ENCODE measurements around the gene VPREB3. TPM values are rescaled to one million over a fixed set of nuclear protein-coding genes. Genes with fewer than 3 reads are reported as not detected.

The VPREB3 gene
- total RNA-seq, 3 donors from 2014 or later (not counting 1 experiment from before 2014, with no cell fraction given) = not detected

GRCh38 chr22:23745791-23746190 lies 8.4 kb downstream of the VPREB3 start:
- Histone ChIP-seq H3K27ac (ENCODE audit: low read length) (no peak overlapping the region), H3K4me1 (ENCODE audit: control insufficient read depth, insufficient read depth, low read length) (peaks cover 10% of the 10 kb centered on the region), H3K4me3 (ENCODE audit: low read length) (no peak overlapping the region), H3K9me3 (ENCODE audit: control insufficient read depth, insufficient read depth, low read length) (no peaks in the 10 kb centered on the region), H3K36me3 (ENCODE audit: control insufficient read depth, insufficient read depth, low read length) (peaks cover 28% of the 10 kb centered on the region), H3K27me3 (ENCODE audit: control insufficient read depth, insufficient read depth, low read length) (no peaks in the 10 kb centered on the region)
- Mint-ChIP-seq H3K27me3 (ENCODE audit: low read depth in 2 of 2) (no peaks in the 10 kb centered on the region), H3K4me3 (no peak overlapping the region), H3K4me1 (peaks cover 26 to 33% of the 10 kb centered on the region in 2 donors), H3K9me3 (no peaks in the 10 kb centered on the region), H3K27ac (peak overlapping the region in 1 of 2 donors; percentile 58), H3K36me3 (peaks cover 13% of the 10 kb centered on the region)
- no peak for ATAC-seq
- DNase-seq = no peak
- intact Hi-C loops (cut with micrococcal nuclease) = no loop called here
- WGBS (ENCODE audit: insufficient coverage) = 79% methylated on average over 6 of the region's 6 CpGs
- no peak for TF ChIP-seq CTCF (IDR thresholded peaks at IDR 0.05)

GRCh38 chr22:23744485-23744884 lies 9.7 kb downstream of the VPREB3 start:
- no peak for DNase-seq
- peaks cover 13 to 20% of the 10 kb centered on the region in 2 donors for H3K4me1 Mint-ChIP-seq

DNA sequence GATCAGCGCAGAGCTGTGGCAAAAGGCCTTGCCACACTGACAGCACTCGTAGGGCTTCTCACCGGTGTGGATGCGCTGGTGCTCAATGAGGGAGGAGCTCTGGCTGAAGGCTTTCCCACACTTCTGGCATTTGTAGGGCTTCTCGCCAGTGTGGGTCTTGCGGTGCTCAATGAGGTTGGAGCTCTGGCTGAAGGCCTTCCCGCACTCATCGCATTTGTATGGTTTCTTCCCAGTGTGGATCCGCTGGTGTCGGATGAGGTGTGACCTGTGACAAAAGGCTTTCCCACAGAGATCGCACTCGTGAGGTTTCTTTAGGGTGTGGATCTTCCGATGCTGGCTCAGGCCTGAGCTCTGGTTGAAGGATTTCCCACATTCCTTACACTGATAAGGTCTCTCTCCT lies 10.2 kb downstream of the VPREB3 start:
- intact Hi-C loops (cut with micrococcal nuclease) = no loop called here
- WGBS (ENCODE audit: insufficient coverage) = 98% methylated on average over 13 of the region's 13 CpGs
- peaks cover 12 to 19% of the 10 kb centered on the region in 2 donors for H3K4me1 Mint-ChIP-seq
- no peak for ATAC-seq
- Histone ChIP-seq H3K4me1 (ENCODE audit: control insufficient read depth, insufficient read depth, low read length) (no peaks in the 10 kb centered on the region), H3K9me3 (ENCODE audit: control insufficient read depth, insufficient read depth, low read length) (no peaks in the 10 kb centered on the region), H3K4me3 (ENCODE audit: low read length) (no peak overlapping the region), H3K27me3 (ENCODE audit: control insufficient read depth, insufficient read depth, low read length) (no peaks in the 10 kb centered on the region), H3K27ac (ENCODE audit: low read length) (no peak overlapping the region), H3K36me3 (ENCODE audit: control insufficient read depth, insufficient read depth, low read length) (peaks cover 28% of the 10 kb centered on the region)
- H3K27me3 Mint-ChIP-seq (ENCODE audit: low read depth in 2 of 2) = no peaks in the 10 kb centered on the region
- no peak overlapping the region for H3K27ac Mint-ChIP-seq
- DNase-seq = no peak
- H3K9me3 Mint-ChIP-seq = no peaks in the 10 kb centered on the region
- no peak for TF ChIP-seq CTCF (IDR thresholded peaks at IDR 0.05)
- peaks cover 13% of the 10 kb centered on the region for H3K36me3 Mint-ChIP-seq
- no peak overlapping the region for H3K4me3 Mint-ChIP-seq

More at GRCh38 chr22:23744485-23744884, 9.7 kb downstream of the VPREB3 start:
- Histone ChIP-seq H3K36me3 (ENCODE audit: control insufficient read depth, insufficient read depth, low read length) (peaks cover 28% of the 10 kb centered on the region), H3K27ac (ENCODE audit: low read length) (no peak overlapping the region), H3K27me3 (ENCODE audit: control insufficient read depth, insufficient read depth, low read length) (no peaks in the 10 kb centered on the region), H3K9me3 (ENCODE audit: control insufficient read depth, insufficient read depth, low read length) (no peaks in the 10 kb centered on the region), H3K4me3 (ENCODE audit: low read length) (no peak overlapping the region), H3K4me1 (ENCODE audit: control insufficient read depth, insufficient read depth, low read length) (no peaks in the 10 kb centered on the region)
- Mint-ChIP-seq H3K36me3 (peaks cover 13% of the 10 kb centered on the region), H3K27ac (no peak overlapping the region), H3K27me3 (ENCODE audit: low read depth in 2 of 2) (no peaks in the 10 kb centered on the region), H3K9me3 (no peaks in the 10 kb centered on the region), H3K4me3 (no peak overlapping the region)
- ATAC-seq = no peak
- WGBS (ENCODE audit: insufficient coverage) = 97% methylated on average over 14 of the region's 14 CpGs
- intact Hi-C loops (cut with micrococcal nuclease) = no loop called here
- TF ChIP-seq CTCF (IDR thresholded peaks at IDR 0.05) = no peak

- ATAC-seq = no peak
- no peak overlapping the region for H3K4me3 Mint-ChIP-seq
- intact Hi-C loops (cut with micrococcal nuclease) = no loop called here
- no peak for DNase-seq
- no peaks in the 10 kb centered on the region for H3K9me3 ChIP-seq (ENCODE audit: control insufficient read depth, insufficient read depth, low read length)
- H3K27me3 Mint-ChIP-seq (ENCODE audit: low read depth in 2 of 2) = no peaks in the 10 kb centered on the region
- no peak overlapping the region for H3K27ac ChIP-seq (ENCODE audit: low read length)
- peaks cover 13% of the 10 kb centered on the region for H3K36me3 Mint-ChIP-seq
- peaks cover 12 to 19% of the 10 kb centered on the region in 2 donors for H3K4me1 Mint-ChIP-seq
- H3K36me3 ChIP-seq (ENCODE audit: control insufficient read depth, insufficient read depth, low read length) = peaks cover 28% of the 10 kb centered on the region
- no peaks in the 10 kb centered on the region for H3K4me1 ChIP-seq (ENCODE audit: control insufficient read depth, insufficient read depth, low read length)
- H3K27me3 ChIP-seq (ENCODE audit: control insufficient read depth, insufficient read depth, low read length) = no peaks in the 10 kb centered on the region
- WGBS (ENCODE audit: insufficient coverage) = 96% methylated on average over 2 of the region's 2 CpGs
- no peak overlapping the region for H3K4me3 ChIP-seq (ENCODE audit: low read length)
- TF ChIP-seq CTCF (IDR thresholded peaks at IDR 0.05) = no peak
- no peak overlapping the region for H3K27ac Mint-ChIP-seq
- no peaks in the 10 kb centered on the region for H3K9me3 Mint-ChIP-seq
Measured at GRCh38 chr22:23743303-23743705, 10.9 kb downstream of the VPREB3 start.
